WERI-Rb-1 (cell line): ENCODE measurements around the gene DEGS2.
"Not testable (repeated sequence)": the region's sequence is repeated elsewhere in the genome, so short reads cannot be mapped to it uniquely, and the experiment has no call there.

Experiments
- DNase-seq: peaks from one replicate; pipeline ENCODE4 v3.0.0-alpha.2; 2020
- H3K27ac ChIP-seq: fragments of 250-450 bp; sonication (Bioruptor Pico); 2 replicates; pipeline ENCODE4 v1.5.1; 2020; ENCODE audit warnings: mild to moderate bottlenecking, moderate library complexity
- H3K27me3 ChIP-seq: fragments of 250-450 bp; sonication (Bioruptor Pico); 2 replicates; pipeline ENCODE4 v1.5.1; 2021; ENCODE audit warnings: mild to moderate bottlenecking, low read depth, moderate library complexity; ENCODE audit not compliant: insufficient read depth, severe bottlenecking
- H3K36me3 ChIP-seq: fragments of 250-450 bp; sonication (Bioruptor Pico); 2 replicates; pipeline ENCODE4 v1.5.1; 2020; ENCODE audit warnings: mild to moderate bottlenecking, moderate library complexity
- H3K4me3 ChIP-seq: 2 replicates; pipeline ENCODE4 v1.5.1; 2011; ENCODE audit warnings: low read depth, mild to moderate bottlenecking, control low read depth, low read length
- H3K9me3 ChIP-seq: fragments of 250-450 bp; sonication (Bioruptor Pico); 2 replicates; pipeline ENCODE4 v1.5.1; 2021; ENCODE audit warnings: mild to moderate bottlenecking, moderate library complexity; ENCODE audit not compliant: severe bottlenecking
- CTCF ChIP-seq: IDR thresholded peaks from 2 replicates; pipeline ENCODE4 v1.5.1; 2011; ENCODE audit warnings: low read depth, mild to moderate bottlenecking, control low read depth, inconsistent platforms, low read length

The DEGS2 gene

DNA sequence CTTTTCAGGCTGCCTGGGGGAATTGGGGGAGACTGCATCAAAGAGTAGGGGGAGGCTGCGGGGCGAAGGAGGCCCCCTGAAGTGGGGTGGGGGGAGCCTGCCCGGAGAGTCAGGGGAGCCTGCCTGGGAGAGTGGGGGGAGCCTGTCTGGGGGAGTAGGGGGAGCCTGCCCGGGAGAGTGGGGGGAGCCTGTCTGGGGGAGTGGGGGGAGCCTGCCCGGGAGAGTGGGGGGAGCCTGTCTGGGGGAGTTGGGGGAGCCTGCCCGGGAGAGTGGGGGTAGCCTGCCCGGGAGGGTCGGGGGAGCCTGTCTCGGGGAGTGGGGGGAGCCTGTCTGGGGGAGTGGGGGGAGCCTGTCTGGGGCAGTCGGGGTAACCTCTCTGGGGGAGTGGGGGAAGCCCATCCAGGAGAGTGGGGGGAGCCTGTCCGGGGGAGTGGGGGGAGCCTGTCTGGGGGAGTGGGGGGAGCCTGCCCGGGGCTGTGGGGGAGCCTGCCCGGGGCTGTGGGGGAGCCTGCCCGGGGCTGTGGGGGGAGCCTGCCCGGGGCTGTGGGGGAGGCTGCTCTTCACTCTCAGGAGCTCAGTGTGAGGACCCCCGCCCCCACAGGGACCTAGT lies 6.5 kb upstream of the DEGS2 start:
- no peaks in the 10 kb centered on the region for H3K36me3 ChIP-seq
- no peak for TF ChIP-seq CTCF
- H3K27ac ChIP-seq, result no peak overlapping the region
- H3K4me3 ChIP-seq, result no peak overlapping the region
- no peaks in the 10 kb centered on the region for H3K9me3 ChIP-seq
- DNase-seq, result no peak
- H3K27me3 ChIP-seq, result no peaks in the 10 kb centered on the region

DNA sequence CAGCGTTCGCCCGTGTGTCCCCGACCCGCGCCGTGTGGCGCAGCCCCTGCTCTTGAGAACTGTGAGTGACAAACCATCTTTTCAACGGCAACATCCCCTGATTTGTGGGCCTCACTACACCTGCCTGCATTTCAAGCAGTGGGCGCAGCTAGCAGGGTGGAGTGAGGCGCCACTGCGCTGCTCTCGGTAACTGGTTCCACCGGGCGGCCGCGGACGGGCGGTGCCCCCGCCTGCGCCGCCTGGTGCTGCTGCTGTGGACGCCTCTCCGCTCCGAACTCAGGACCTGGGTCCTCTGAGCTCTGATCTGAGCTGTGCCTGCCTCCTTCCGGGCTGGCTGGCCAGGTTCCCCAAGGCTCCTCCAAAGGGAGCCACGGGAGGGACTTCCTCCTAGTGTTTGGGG lies 5.9 kb upstream of the DEGS2 start:
- peaks cover under 1% of the 10 kb centered on the region for H3K9me3 ChIP-seq
- no peak overlapping the region for H3K27ac ChIP-seq
- no peak for DNase-seq
- no peaks in the 10 kb centered on the region for H3K36me3 ChIP-seq
- no peak overlapping the region for H3K4me3 ChIP-seq
- no peak for TF ChIP-seq CTCF
- peaks cover 4% of the 10 kb centered on the region for H3K27me3 ChIP-seq

GRCh38 chr14:100160534-100160916 lies 1.1 kb upstream of the DEGS2 start:
- H3K9me3 ChIP-seq, result peaks cover 6% of the 10 kb centered on the region
- H3K36me3 ChIP-seq, result no peaks in the 10 kb centered on the region
- H3K4me3 ChIP-seq, result no peak overlapping the region
- no peak for DNase-seq
- no peak overlapping the region for H3K27ac ChIP-seq
- no peak for TF ChIP-seq CTCF
- peaks cover 20% of the 10 kb centered on the region for H3K27me3 ChIP-seq

DNA sequence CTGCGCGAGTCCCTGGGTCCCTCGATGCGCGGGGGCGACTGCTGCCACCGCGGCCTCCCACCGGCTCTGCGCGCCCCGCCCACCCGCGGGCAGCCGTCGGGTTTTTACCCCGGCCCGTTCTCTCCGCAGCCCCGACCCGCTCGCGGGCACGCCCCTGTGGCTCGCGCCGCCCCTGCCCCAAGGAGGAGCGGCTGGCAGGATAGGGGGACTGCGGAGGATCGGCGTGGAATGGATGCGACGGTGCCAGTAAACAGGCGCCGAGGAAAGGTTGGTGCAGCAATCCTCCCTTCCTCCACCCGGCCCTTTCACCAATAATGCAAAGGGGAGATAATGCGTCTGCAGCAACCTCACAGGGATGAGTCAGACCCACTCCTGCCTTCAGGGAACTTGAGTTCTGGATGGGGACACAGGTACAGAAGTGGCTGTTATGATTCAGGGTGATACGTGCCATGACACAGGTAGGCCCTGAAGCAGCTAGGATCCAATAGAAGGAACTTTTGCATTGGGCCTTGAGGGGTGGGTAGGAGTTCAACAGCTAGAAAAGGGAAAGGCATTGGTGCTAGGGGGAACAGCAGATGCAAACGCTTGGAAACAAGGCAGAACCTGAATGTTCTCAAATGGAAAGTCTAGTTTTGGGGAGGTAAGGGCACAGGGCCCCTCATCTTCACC lies 554 bp upstream of the DEGS2 start:
- Histone ChIP-seq H3K36me3 (no peaks in the 10 kb centered on the region), H3K27ac (no peak overlapping the region), H3K9me3 (peaks cover 6% of the 10 kb centered on the region), H3K4me3 (peak overlapping the region; percentile 53), H3K27me3 (peaks cover 20% of the 10 kb centered on the region)
- no peak for TF ChIP-seq CTCF
- no peak for DNase-seq

DNA sequence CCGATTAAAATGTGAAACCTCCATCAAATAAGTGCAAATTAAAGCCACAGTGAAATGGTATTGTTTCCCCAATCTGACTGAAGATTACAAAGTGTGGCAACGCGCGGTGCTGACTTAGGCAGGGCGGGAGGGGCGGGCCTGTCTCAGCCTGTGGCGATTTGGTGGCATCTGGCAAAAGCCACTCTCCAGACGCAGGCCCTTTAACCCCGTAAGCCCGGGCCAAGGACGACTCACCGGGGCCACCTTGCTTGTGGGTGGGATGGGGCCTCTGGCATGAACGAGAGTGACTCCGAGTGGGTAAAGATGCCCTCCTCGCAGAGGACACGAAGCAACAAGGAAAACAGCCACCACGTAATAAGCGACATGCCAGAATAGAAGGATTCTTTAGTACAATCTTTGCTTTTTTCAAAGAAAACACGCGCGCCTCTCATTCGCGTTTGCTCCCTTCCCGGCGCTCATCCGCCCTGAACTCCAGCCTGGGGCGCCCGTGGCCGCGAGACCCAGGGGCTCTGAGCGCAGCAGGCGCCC lies 815 bp downstream of the DEGS2 start:
- Histone ChIP-seq H3K9me3 (peaks cover 12% of the 10 kb centered on the region), H3K27me3 (peaks cover 20% of the 10 kb centered on the region), H3K4me3 (peak overlapping the region; percentile 53), H3K36me3 (no peaks in the 10 kb centered on the region), H3K27ac (no peak overlapping the region)
- DNase-seq, result no peak
- TF ChIP-seq CTCF, result no peak

DNA sequence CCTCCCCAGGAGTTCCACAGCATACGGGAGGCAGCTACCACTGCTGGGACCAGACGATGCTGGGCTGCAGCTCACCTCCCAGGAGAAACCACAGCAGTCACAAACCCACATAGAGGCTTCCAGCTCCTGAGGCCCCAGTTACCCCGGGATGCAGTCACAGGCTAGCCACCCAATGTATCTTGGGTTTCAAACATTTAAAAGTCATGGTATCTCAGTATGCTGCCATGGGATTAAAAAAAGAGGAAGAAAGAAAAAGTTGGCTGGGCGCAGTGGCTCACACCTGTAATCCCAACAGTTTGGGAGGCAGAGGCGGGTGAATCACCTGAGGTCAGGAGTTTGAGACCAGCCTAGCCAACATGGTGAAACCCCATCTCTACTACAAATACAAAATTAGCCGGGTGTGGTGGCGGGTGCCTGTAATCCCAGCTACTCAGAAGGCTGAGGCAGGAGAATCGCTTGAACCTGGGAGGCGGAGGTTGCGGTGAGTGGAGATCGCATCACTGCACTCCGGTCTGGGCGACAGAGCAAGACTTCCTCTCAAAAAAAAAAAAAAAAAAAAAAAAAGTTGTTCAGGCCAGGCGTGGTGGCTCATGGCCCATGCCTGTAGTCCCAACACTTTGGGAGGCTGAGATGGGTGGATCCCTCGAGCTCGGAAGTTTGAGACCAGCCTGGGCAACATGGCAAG lies 1.8 kb downstream of the DEGS2 start:
- Histone ChIP-seq H3K9me3 (peaks cover 12% of the 10 kb centered on the region), H3K27me3 (peaks cover 20% of the 10 kb centered on the region)
- not testable (repeated sequence) for H3K4me3 ChIP-seq, DNase-seq, H3K27ac ChIP-seq, H3K36me3 ChIP-seq
